ENCODE measurements around the gene ZFP57.

- TF ChIP-seq, protein P1, sequence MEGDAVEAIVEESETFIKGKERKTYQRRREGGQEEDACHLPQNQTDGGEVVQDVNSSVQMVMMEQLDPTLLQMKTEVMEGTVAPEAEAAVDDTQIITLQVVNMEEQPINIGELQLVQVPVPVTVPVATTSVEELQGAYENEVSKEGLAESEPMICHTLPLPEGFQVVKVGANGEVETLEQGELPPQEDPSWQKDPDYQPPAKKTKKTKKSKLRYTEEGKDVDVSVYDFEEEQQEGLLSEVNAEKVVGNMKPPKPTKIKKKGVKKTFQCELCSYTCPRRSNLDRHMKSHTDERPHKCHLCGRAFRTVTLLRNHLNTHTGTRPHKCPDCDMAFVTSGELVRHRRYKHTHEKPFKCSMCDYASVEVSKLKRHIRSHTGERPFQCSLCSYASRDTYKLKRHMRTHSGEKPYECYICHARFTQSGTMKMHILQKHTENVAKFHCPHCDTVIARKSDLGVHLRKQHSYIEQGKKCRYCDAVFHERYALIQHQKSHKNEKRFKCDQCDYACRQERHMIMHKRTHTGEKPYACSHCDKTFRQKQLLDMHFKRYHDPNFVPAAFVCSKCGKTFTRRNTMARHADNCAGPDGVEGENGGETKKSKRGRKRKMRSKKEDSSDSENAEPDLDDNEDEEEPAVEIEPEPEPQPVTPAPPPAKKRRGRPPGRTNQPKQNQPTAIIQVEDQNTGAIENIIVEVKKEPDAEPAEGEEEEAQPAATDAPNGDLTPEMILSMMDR (IDR thresholded peaks at IDR 0.05), result no peak
- TF ChIP-seq POLR2A (IDR thresholded peaks at IDR 0.05), result no peak
- no peak for TF ChIP-seq POLR2AphosphoS5 (IDR thresholded peaks at IDR 0.05)
Observed at GRCh38 chr6:29675561-29675960, 5.4 kb downstream of the ZFP57 start.
